Stomach (tissue), 9 donors: ENCODE results near the gene NPR3. TPM values are rescaled to one million over a fixed set of nuclear protein-coding genes. Genes with fewer than 3 reads are reported as not detected.

Source experiments
- DNase-seq, 2 donors: peaks; one replicate each; pipeline versions ENCODE4 v3.0.0 to v3.0.0-alpha.2; 2013 to 2019
- H3K27ac ChIP-seq, 5 donors: fragments of 200-600 bp in 4 of 5; sonication (generic) in 4 of 5; one replicate each; pipeline ENCODE4 v1.5.1; 2013 to 2019; ENCODE audit warnings: mild to moderate bottlenecking in 1 of 5, moderate library complexity in 1 of 5
- H3K27me3 ChIP-seq, 3 donors: fragments of 200-600 bp; sonication (generic); one replicate each; pipeline ENCODE4 v1.5.1; 2017 to 2019; ENCODE audit warnings: mixed run types in 1 of 3
- H3K36me3 ChIP-seq, 4 donors: fragments of 200-600 bp; sonication (generic); 1 replicate in 3 of 4; 2 replicates in 1 of 4; pipeline ENCODE4 v1.5.1; 2016 to 2019
- H3K4me1 ChIP-seq, 4 donors: fragments of 200-600 bp; sonication (generic); one replicate each; pipeline ENCODE4 v1.5.1; 2016 to 2019
- H3K4me3 ChIP-seq, 4 donors: fragments of 200-600 bp; sonication (generic) in 3 of 4; one replicate each; pipeline ENCODE4 v1.5.1; 2016 to 2019; ENCODE audit warnings: mild to moderate bottlenecking in 1 of 4
- H3K9me3 ChIP-seq, 4 donors: fragments of 200-600 bp; sonication (generic); one replicate each; pipeline ENCODE4 v1.5.1; 2016 to 2019
- EP300 ChIP-seq: sonication (generic); formaldehyde crosslinking; IDR thresholded peaks from one replicate; pipeline ENCODE4 v1.6.1; 2017; ENCODE audit warnings: antibody characterized with exemption
- POLR2A ChIP-seq, 4 donors: fragments of 450-650 bp; IDR thresholded peaks; one replicate each; pipeline ENCODE4 v1.6.1; 2016; ENCODE audit warnings: antibody characterized with exemption in 4 of 4, control low read depth in 2 of 4, mild to moderate bottlenecking in 1 of 4, moderate library complexity in 1 of 4
- POLR2AphosphoS5 ChIP-seq, 3 donors: sonication (generic); formaldehyde crosslinking; IDR thresholded peaks; one replicate each; pipeline ENCODE4 v1.6.1; 2016; ENCODE audit warnings: antibody characterized with exemption in 3 of 3
- WGBS, 5 donors: extraction: QIAGEN DNeasy Blood & Tissue Kit in 3 of 5; methylation state at CpG; one replicate each; pipeline versions ENCODE4 v1.1.5 to v1.1.7; 2013 to 2018; 5-methylcytosine and 5-hydroxymethylcytosine counted together
- intact Hi-C: fragments of 100-400 bp; cut with DNase I; formaldehyde crosslinking; loops from one replicate; pipeline ENCODE4 v1.15.1; 2023; ENCODE audit warnings: low total_unique reads
- polyA plus RNA-seq, 3 donors: library from polyadenylated mRNA; stranded (reverse); fragments of 200-250 nt; gene quantifications; one replicate each; pipeline ENCODE4 v1.2.3, GENCODE V29; 2013
- total RNA-seq, 5 donors: library from RNA; depleted of rRNA; stranded (reverse); fragments of >200 nt; gene quantifications; one replicate each; pipeline versions ENCODE4 v1.1.0 to v1.2.3, GENCODE V29; 2014 to 2016
- TF ChIP-seq, protein P1 (sequence below), 7 experiments: fragments of 450-650 bp in 4 of 7; fragments of 200-600 bp in 3 of 7; sonication (generic) in 3 of 7; IDR thresholded peaks; one replicate each; pipeline ENCODE4 v1.5.1; 2016 to 2019; ENCODE audit warnings: antibody characterized with exemption in 7 of 7, control low read depth in 2 of 7, mild to moderate bottlenecking in 1 of 7
- donor health status: healthy with polysubstance abuse.
- donor health status: Bipolar disorder and iron deficiency.
- donor health status: healthy.

The NPR3 gene
- total and polyA plus RNA-seq, 8 donors: 0.25 to 15.8 (median 1.8) TPM; not detected in 2

DNA sequence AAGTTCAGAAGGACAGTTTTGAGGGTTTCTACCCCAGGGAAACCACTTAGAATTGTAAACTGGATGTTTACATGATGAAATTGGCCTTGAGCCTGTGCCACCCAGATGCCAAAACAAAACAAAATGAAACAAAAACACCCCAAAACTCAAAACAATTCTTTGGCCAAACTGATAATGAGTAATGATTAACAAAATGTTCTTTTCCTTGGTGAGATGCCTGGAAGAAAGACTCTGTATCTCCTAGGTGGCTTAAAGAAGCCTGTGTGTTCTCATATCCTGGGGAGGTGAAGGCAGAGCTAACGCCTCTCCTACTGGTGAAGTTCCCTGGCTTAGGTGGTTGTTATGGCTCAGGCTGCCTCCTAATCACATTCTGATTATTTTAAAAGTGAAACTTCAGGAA, 120.5 kb downstream of the NPR3 start:
- TF ChIP-seq POLR2A (IDR thresholded peaks at IDR 0.05): no peak
- TF ChIP-seq POLR2AphosphoS5 (IDR thresholded peaks at IDR 0.05): no peak
- TF ChIP-seq EP300: no peak
- TF ChIP-seq, protein P1, sequence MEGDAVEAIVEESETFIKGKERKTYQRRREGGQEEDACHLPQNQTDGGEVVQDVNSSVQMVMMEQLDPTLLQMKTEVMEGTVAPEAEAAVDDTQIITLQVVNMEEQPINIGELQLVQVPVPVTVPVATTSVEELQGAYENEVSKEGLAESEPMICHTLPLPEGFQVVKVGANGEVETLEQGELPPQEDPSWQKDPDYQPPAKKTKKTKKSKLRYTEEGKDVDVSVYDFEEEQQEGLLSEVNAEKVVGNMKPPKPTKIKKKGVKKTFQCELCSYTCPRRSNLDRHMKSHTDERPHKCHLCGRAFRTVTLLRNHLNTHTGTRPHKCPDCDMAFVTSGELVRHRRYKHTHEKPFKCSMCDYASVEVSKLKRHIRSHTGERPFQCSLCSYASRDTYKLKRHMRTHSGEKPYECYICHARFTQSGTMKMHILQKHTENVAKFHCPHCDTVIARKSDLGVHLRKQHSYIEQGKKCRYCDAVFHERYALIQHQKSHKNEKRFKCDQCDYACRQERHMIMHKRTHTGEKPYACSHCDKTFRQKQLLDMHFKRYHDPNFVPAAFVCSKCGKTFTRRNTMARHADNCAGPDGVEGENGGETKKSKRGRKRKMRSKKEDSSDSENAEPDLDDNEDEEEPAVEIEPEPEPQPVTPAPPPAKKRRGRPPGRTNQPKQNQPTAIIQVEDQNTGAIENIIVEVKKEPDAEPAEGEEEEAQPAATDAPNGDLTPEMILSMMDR (IDR thresholded peaks at IDR 0.05): no peak
- Histone ChIP-seq H3K4me3 (no peak overlapping the region), H3K27ac (no peak overlapping the region), H3K27me3 (no peaks in the 10 kb centered on the region), H3K9me3 (no peaks in the 10 kb centered on the region), H3K36me3 (no peaks in the 10 kb centered on the region), H3K4me1 (no peaks in the 10 kb centered on the region)
- DNase-seq: no peak
- 43 to 78% (median 50%) methylated on average over 1 of the region's 1 CpG for WGBS, 5 donors
- intact Hi-C loops: no loop called here

DNA sequence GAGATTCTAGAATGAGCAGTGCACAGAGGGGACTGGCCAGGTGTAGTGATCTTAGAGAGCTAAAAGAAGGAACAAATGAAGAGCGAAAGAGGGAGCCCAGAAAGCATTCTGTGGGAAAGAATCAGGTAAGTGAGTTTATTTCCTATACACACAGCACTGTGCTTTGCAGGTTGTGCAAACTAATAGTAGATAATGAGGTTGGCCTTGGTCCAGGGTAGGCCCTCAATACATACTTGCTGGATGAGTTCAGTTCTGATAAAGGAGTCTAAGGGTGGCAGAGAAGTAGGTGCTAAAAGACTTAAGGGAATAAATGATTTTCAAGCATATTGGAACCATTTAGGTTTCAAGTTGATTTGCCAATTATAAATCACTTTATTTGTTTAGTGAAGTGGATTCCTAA, 122.0 kb downstream of the NPR3 start:
- no peaks in the 10 kb centered on the region for H3K27me3 ChIP-seq
- WGBS, 5 donors: 27 to 73% (median 38%) methylated on average over 1 of the region's 1 CpG
- H3K4me3 ChIP-seq: no peak overlapping the region
- H3K27ac ChIP-seq: no peak overlapping the region
- intact Hi-C loops: no loop called here
- DNase-seq: peak; percentile 34 to 68
- TF ChIP-seq EP300: no peak
- no peak for TF ChIP-seq POLR2A (IDR thresholded peaks at IDR 0.05)
- TF ChIP-seq POLR2AphosphoS5 (IDR thresholded peaks at IDR 0.05): no peak
- TF ChIP-seq, protein P1 (IDR thresholded peaks at IDR 0.05): no peak
- no peaks in the 10 kb centered on the region for H3K9me3 ChIP-seq
- H3K4me1 ChIP-seq: no peaks in the 10 kb centered on the region
- no peaks in the 10 kb centered on the region for H3K36me3 ChIP-seq

DNA sequence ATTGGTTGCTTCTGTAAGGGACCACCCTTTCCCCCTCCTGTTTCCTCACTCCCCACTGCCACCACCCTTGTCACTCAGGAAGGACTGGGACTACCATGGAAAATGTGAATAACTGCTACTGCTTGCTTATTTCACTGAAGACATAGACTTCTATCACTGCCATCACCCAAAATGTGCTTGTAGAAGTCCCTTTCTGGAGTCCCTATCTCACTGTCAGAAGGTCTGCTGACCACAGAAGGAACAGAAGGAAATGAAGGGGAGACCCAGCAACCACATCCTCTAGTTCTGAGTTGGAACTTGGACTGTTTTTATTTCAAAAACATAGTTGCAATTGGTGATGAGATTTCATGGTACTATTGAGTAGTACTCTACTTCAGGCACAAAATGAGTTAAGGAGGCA, 122.5 kb downstream of the NPR3 start:
- intact Hi-C loops: no loop called here
- H3K36me3 ChIP-seq: no peaks in the 10 kb centered on the region
- H3K9me3 ChIP-seq: no peaks in the 10 kb centered on the region
- H3K27ac ChIP-seq: no peak overlapping the region
- H3K27me3 ChIP-seq: no peaks in the 10 kb centered on the region
- DNase-seq: no peak
- H3K4me1 ChIP-seq: no peaks in the 10 kb centered on the region
- H3K4me3 ChIP-seq: no peak overlapping the region
- no peak for TF ChIP-seq POLR2AphosphoS5 (IDR thresholded peaks at IDR 0.05)
- TF ChIP-seq, protein P1 (IDR thresholded peaks at IDR 0.05): no peak
- TF ChIP-seq EP300: no peak
- no peak for TF ChIP-seq POLR2A (IDR thresholded peaks at IDR 0.05)

DNA sequence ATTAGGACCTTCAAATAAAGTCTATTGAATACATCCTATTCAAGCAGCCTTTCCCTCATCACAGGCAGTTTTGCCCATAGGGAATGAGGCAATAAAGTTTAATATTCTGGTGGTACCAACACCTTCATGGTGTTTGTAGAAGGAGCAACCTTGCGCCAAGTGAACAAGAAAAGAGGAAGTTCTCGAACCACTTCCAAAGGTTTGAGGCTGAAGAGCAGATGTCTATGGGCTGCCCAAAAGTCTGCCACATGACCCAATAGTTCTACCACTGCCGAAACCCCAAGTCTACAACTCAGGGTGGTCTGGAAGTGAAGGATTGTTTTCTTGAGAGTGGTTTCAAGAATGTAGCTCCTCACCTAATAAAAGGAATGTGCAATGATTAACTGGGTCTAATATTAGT, 123.1 kb downstream of the NPR3 start:
- no peak for TF ChIP-seq EP300
- no peak for TF ChIP-seq POLR2A (IDR thresholded peaks at IDR 0.05)
- no peak overlapping the region for H3K4me3 ChIP-seq
- H3K9me3 ChIP-seq: no peaks in the 10 kb centered on the region
- no peaks in the 10 kb centered on the region for H3K4me1 ChIP-seq
- no peak overlapping the region for H3K27ac ChIP-seq
- WGBS, 5 donors: 74 to 88% (median 77%) methylated on average over 3 of the region's 3 CpGs
- no peaks in the 10 kb centered on the region for H3K27me3 ChIP-seq
- intact Hi-C loops: no loop called here
- H3K36me3 ChIP-seq: no peaks in the 10 kb centered on the region
- no peak for DNase-seq

DNA sequence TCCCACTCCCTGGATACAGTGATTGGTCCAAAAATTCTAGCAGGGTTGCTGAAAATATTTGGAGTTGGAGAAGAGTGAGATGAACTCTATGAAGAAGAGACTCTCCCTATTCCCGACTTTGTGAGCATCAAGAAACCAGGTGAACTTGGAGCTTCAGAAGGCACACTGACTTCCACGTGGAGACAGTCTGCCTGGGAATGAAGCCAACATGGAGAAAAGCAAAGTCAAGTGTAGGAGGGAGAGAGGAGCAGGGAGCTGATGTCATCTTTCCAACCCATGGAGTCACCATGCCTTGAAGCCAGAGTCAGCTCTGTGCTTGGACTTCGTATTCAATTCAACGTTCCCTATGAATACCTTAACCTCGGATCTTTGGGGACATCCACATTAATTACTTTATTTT, 125.1 kb downstream of the NPR3 start:
- H3K27ac ChIP-seq: no peak overlapping the region
- no peak for DNase-seq
- H3K27me3 ChIP-seq: no peaks in the 10 kb centered on the region
- WGBS, 5 donors: 77 to 85% (median 83%) methylated on average over 5 of the region's 5 CpGs
- intact Hi-C loops: no loop called here
- TF ChIP-seq, protein P1 (IDR thresholded peaks at IDR 0.05): no peak
- TF ChIP-seq POLR2A (IDR thresholded peaks at IDR 0.05) (no peak), EP300 (no peak), POLR2AphosphoS5 (IDR thresholded peaks at IDR 0.05) (no peak)
- no peaks in the 10 kb centered on the region for H3K36me3 ChIP-seq
- no peaks in the 10 kb centered on the region for H3K9me3 ChIP-seq
- no peak overlapping the region for H3K4me3 ChIP-seq
- no peaks in the 10 kb centered on the region for H3K4me1 ChIP-seq
